Left ventricle myocardium inferior (tissue), 1 donor: ENCODE results near the gene ANK3. TPM values are rescaled to one million over a fixed set of nuclear protein-coding genes. Genes with fewer than 3 reads are reported as not detected.
A peak's percentile ranks its signal among the peaks of the same experiment; 100 is the strongest.

Experiments
- DNase-seq: peaks from one replicate; pipeline ENCODE4 v3.0.0-alpha.2; 2020
- H3K27ac ChIP-seq: fragments of 200-600 bp; replicated peaks from 2 replicates; pipeline ENCODE4 v1.8.0; 2021
- H3K27me3 ChIP-seq: fragments of 200-600 bp; 2 replicates; pipeline ENCODE4 v1.8.0; 2021; ENCODE audit warnings: low read depth
- H3K36me3 ChIP-seq: fragments of 200-600 bp; 2 replicates; pipeline ENCODE4 v1.8.0; 2021
- H3K4me1 ChIP-seq: fragments of 200-600 bp; 2 replicates; pipeline ENCODE4 v1.8.0; 2021
- H3K4me3 ChIP-seq: fragments of 200-600 bp; 2 replicates; pipeline ENCODE4 v1.8.0; 2021; ENCODE audit warnings: mild to moderate bottlenecking, moderate library complexity
- H3K9me3 ChIP-seq: fragments of 200-600 bp; replicated peaks from 2 replicates; pipeline ENCODE4 v1.8.0; 2021
- intact Hi-C: fragments of 100-400 bp; cut with micrococcal nuclease; formaldehyde crosslinking; loops from one replicate; pipeline ENCODE4 v1.11.0; 2022
- total RNA-seq: library from RNA; stranded (reverse); fragmentation: NEBNext Ultra II Directional; extraction: Animal tissue kit (Norgen Biotek cat#: 25700); gene quantifications from one replicate; pipeline ENCODE4 v1.2.1, GENCODE V29; 2021
- TF ChIP-seq, protein P1 (sequence below): fragments of 200-600 bp; IDR thresholded peaks from 2 replicates; pipeline ENCODE4 v1.8.0; 2021; ENCODE audit warnings: antibody characterized with exemption, mild to moderate bottlenecking, borderline replicate concordance
- donor health status: DM: no; HTN: yes; CAD: no; lungs with severe emphysema.

ANK3 gene
- total RNA-seq, 1 donor from 2014 or later, result 179 TPM

DNA sequence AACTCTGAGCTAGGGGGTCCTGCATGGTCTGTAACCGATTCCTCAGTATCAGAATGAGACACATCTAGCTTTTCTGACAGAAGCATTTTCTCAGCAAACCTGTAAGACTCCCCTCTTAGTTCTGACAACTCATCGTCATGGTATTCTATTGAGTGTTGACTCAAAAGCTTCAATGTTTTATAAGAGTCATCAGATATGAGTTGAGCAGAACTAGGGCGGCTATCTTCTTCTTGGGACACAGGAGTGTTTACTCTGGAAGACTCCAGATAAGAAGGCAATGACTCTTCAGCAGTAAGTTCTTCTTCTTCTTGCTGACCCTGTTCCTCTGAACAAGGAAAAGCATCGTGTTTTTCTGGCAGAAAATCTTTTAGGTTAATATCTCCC is 316.3 kb downstream of the ANK3 start:
- no peak for DNase-seq
- intact Hi-C loops, result no loop called here

DNA sequence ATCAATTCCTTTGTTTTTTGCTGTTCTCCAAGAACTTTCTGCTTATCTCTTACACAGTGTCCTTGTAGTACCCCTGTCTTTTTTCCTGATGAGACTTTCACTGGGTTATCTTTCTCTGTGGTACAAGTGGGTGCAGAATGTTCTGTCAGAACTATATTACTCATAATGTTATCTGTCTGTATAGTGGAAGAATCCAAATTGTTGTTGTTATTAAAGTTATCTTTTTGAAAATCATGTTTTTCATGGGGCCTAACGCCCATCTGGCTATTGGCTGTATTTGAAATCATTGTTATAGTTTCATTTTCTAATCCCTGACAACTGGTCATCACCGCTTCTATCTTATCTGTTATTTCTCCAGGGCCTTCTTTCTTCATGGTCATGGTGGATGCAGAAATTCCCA is 320.4 kb downstream of the ANK3 start:
- no peak overlapping the region for H3K4me3 ChIP-seq
- intact Hi-C loops, result no loop called here
- H3K9me3 ChIP-seq, result no peaks in the 10 kb centered on the region
- no peak overlapping the region for H3K27ac ChIP-seq
- TF ChIP-seq, protein P1, sequence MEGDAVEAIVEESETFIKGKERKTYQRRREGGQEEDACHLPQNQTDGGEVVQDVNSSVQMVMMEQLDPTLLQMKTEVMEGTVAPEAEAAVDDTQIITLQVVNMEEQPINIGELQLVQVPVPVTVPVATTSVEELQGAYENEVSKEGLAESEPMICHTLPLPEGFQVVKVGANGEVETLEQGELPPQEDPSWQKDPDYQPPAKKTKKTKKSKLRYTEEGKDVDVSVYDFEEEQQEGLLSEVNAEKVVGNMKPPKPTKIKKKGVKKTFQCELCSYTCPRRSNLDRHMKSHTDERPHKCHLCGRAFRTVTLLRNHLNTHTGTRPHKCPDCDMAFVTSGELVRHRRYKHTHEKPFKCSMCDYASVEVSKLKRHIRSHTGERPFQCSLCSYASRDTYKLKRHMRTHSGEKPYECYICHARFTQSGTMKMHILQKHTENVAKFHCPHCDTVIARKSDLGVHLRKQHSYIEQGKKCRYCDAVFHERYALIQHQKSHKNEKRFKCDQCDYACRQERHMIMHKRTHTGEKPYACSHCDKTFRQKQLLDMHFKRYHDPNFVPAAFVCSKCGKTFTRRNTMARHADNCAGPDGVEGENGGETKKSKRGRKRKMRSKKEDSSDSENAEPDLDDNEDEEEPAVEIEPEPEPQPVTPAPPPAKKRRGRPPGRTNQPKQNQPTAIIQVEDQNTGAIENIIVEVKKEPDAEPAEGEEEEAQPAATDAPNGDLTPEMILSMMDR, result no peak
- DNase-seq, result no peak
- no peaks in the 10 kb centered on the region for H3K4me1 ChIP-seq
- H3K36me3 ChIP-seq, result peaks cover 45% of the 10 kb centered on the region
- no peaks in the 10 kb centered on the region for H3K27me3 ChIP-seq

More for the DNA sequence above, 316.3 kb downstream of the ANK3 start:
- H3K27ac ChIP-seq, result no peak overlapping the region
- no peaks in the 10 kb centered on the region for H3K27me3 ChIP-seq
- TF ChIP-seq, protein P1, result no peak
- no peaks in the 10 kb centered on the region for H3K4me1 ChIP-seq
- H3K9me3 ChIP-seq, result no peaks in the 10 kb centered on the region
- peaks cover 47% of the 10 kb centered on the region for H3K36me3 ChIP-seq
- no peak overlapping the region for H3K4me3 ChIP-seq

DNA sequence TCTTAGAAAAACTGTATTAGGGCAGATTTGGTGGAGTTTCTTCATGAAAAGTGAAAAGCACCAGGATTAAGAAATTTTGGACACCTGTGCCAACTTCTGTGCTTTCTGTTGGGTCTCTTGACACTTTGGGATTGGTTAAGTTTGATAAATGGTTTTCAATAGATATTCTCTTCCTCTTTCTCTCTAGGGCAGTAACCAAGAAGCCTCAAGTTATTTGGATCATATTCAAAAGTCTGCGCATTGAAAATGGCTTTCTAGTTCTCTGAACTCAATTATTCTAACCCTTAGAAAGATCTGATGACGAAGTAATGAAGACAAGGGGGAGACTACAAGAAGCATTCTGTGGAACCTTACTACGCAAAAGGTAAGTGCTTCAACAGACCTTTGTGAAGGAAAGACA is 339.3 kb downstream of the ANK3 start:
- TF ChIP-seq, protein P1, result no peak
- Histone ChIP-seq H3K4me1 (no peaks in the 10 kb centered on the region), H3K4me3 (no peak overlapping the region), H3K27ac (no peak overlapping the region), H3K36me3 (peaks cover 5% of the 10 kb centered on the region), H3K9me3 (no peaks in the 10 kb centered on the region), H3K27me3 (no peaks in the 10 kb centered on the region)
- intact Hi-C loops, result no loop called here
- no peak for DNase-seq

DNA sequence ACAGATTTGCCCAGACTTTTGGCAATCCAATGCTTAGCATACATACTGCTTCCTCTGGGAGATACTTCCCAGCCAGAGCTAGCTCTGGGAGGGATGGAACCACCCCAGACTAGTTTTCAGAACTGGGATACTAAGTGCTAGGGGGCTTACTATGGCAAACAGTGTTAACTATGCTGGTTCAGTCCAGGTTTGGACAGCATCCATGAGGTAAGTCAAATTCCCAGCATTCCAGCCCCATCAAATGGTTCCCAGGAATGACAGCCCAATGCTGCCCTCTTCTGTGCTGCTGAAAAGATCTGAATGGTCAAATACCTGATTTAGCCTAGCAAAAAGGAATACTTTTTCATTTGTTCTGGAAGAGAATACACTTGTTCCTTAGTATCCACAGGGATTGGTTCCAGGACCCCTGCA is 341.6 kb downstream of the ANK3 start:
- intact Hi-C loops, result no loop called here
- Histone ChIP-seq H3K9me3 (no peaks in the 10 kb centered on the region), H3K27me3 (no peaks in the 10 kb centered on the region), H3K36me3 (no peaks in the 10 kb centered on the region), H3K4me1 (no peaks in the 10 kb centered on the region), H3K27ac (no peak overlapping the region), H3K4me3 (no peak overlapping the region)
- no peak for DNase-seq
- TF ChIP-seq, protein P1, result peak; percentile 25

DNA sequence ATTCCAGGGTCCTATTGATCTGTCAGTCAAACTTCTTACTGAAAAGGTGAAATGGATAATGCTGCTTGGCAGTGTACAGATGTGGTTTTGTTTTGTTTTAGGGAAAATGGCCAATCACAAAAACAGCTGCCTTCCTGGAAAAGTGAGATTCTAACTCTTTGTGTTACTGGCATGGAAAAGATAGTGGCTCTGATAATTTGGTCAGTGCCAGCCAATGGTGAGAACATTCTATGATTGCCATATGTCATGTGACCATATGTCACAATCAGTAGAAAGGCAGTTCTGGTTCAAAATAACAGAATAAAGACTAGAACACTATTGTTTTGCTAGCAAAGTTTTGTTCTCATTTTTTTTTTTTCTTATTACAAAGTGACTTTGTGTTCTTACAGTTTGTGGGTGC is 344.1 kb downstream of the ANK3 start:
- Histone ChIP-seq H3K36me3 (no peaks in the 10 kb centered on the region), H3K4me3 (no peak overlapping the region), H3K9me3 (no peaks in the 10 kb centered on the region), H3K4me1 (no peaks in the 10 kb centered on the region), H3K27ac (no peak overlapping the region), H3K27me3 (no peaks in the 10 kb centered on the region)
- TF ChIP-seq, protein P1, result no peak
- no peak for DNase-seq
- intact Hi-C loops, result no loop called here

DNA sequence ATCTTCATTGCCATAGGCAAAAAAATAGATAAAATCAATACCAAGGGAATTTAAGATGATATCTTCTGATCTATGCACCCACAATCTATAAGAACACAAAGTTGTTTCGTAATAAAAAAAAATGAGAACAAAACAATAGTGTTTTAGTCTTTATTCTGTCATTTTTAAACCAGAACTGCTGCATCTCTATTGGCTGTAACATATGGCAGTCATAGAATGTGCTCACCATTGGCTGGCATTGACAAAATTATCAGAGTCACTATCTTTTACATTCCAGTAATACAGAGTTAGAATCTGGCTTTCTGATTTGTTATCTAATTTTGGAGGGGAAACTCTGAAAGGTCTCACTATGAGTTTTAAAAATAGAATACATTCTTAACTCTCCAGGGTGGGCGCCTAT is 344.7 kb downstream of the ANK3 start:
- TF ChIP-seq, protein P1, result no peak
- no peaks in the 10 kb centered on the region for H3K4me1 ChIP-seq
- no peaks in the 10 kb centered on the region for H3K27me3 ChIP-seq
- intact Hi-C loops, result no loop called here
- H3K36me3 ChIP-seq, result no peaks in the 10 kb centered on the region
- H3K27ac ChIP-seq, result no peak overlapping the region
- H3K4me3 ChIP-seq, result no peak overlapping the region
- H3K9me3 ChIP-seq, result no peaks in the 10 kb centered on the region
- no peak for DNase-seq
